CD4-positive, CD25-positive, alpha-beta regulatory T cell (primary cell): ENCODE measurements around the gene UST. TPM values are rescaled to one million over a fixed set of nuclear protein-coding genes. Genes with fewer than 3 reads are reported as not detected.

Experiments
- ATAC-seq, 2 donors: fragments of 150-1000 bp; cut with Tn5 transposase; one replicate each; pipeline ENCODE4 v1.10.0; 2021; ENCODE audit warnings: low read depth in 2 of 2, moderate number of reproducible peaks in 2 of 2, moderate library complexity in 1 of 2
- DNase-seq, 3 donors: peaks; one replicate each; pipeline versions ENCODE4 v3.0.0 to v3.0.0-alpha.2; 2012 to 2022; ENCODE audit warnings: mixed read lengths in 1 of 3
- H3K27ac ChIP-seq: one replicate; pipeline ENCODE4 v1.7.0; 2013; ENCODE audit warnings: mild to moderate bottlenecking, low read length; ENCODE audit not compliant: insufficient read depth, poor library complexity, severe bottlenecking
- H3K27me3 ChIP-seq: one replicate; pipeline ENCODE4 v1.7.0; 2013; ENCODE audit warnings: low read length; ENCODE audit not compliant: control insufficient read depth, insufficient read depth
- H3K36me3 ChIP-seq: one replicate; pipeline ENCODE4 v1.7.0; 2013; ENCODE audit warnings: mild to moderate bottlenecking, low read length, moderate library complexity; ENCODE audit not compliant: control insufficient read depth, insufficient read depth
- H3K4me1 ChIP-seq: 2 replicates; pipeline ENCODE4 v1.7.0; 2013; ENCODE audit warnings: mild to moderate bottlenecking, low read length; ENCODE audit not compliant: insufficient read depth, control insufficient read depth, poor library complexity, severe bottlenecking
- H3K4me3 ChIP-seq: one replicate; pipeline ENCODE4 v1.7.0; 2013; ENCODE audit warnings: low read depth, mild to moderate bottlenecking, low read length, moderate library complexity
- H3K9me3 ChIP-seq, 2 experiments: 1 replicate in 1 of 2; 2 replicates in 1 of 2; pipeline ENCODE4 v1.7.0; 2013; ENCODE audit warnings: low read length in 2 of 2, mild to moderate bottlenecking in 1 of 2, moderate library complexity in 1 of 2; ENCODE audit not compliant: control insufficient read depth in 2 of 2
- H3K27ac Mint-ChIP-seq, 3 donors: one replicate each; pipeline ENCODE4 v1.8.0; 2020 to 2022; ENCODE audit warnings: mild to moderate bottlenecking in 3 of 3, mixed read lengths in 3 of 3, moderate library complexity in 2 of 3
- H3K27me3 Mint-ChIP-seq: one replicate; pipeline ENCODE4 v1.8.0; 2022; ENCODE audit warnings: mild to moderate bottlenecking, mixed read lengths
- H3K36me3 Mint-ChIP-seq: one replicate; pipeline ENCODE4 v1.8.0; 2020; ENCODE audit warnings: mixed read lengths
- H3K4me1 Mint-ChIP-seq, 4 donors: one replicate each; pipeline ENCODE4 v1.8.0; 2020 to 2022; ENCODE audit warnings: mixed read lengths in 4 of 4, mild to moderate bottlenecking in 1 of 4
- H3K4me3 Mint-ChIP-seq, 4 donors: one replicate each; pipeline ENCODE4 v1.8.0; 2020 to 2022; ENCODE audit warnings: mild to moderate bottlenecking in 4 of 4, mixed read lengths in 4 of 4, moderate library complexity in 3 of 4
- H3K9me3 Mint-ChIP-seq, 7 donors: one replicate each; pipeline ENCODE4 v1.8.0; 2020 to 2022; ENCODE audit warnings: mixed read lengths in 7 of 7, mild to moderate bottlenecking in 3 of 7, moderate library complexity in 2 of 7
- polyA plus RNA-seq, 4 donors: library from polyadenylated mRNA; unstranded; fragments of 300-500 nt; fragmentation: Illumina TruSeq; gene quantifications; one replicate each; pipeline ENCODE4 v1.2.3, GENCODE V29; 2021
- total RNA-seq: library from RNA; stranded (reverse); gene quantifications from one replicate; pipeline ENCODE4 v1.2.3, GENCODE V29; 2022

Gene UST
- total and polyA plus RNA-seq, 5 donors from 2014 or later = 1.1 to 2.9 (median 2.5) TPM

- H3K4me3 Mint-ChIP-seq = peak overlapping the region in 2 of 4 donors; percentile 2 to 39
- ATAC-seq = peak; percentile 52 to 68
- H3K4me1 ChIP-seq = peaks cover 47% of the 10 kb centered on the region
- peaks cover 3% of the 10 kb centered on the region for H3K36me3 Mint-ChIP-seq
- peak in 2 of 3 donors; percentile 28 to 61 for DNase-seq
- no peaks in the 10 kb centered on the region for H3K36me3 ChIP-seq
- no peaks in the 10 kb centered on the region for H3K9me3 ChIP-seq
- H3K9me3 Mint-ChIP-seq = no peaks in the 10 kb centered on the region
- peak overlapping the region; percentile 27 for H3K4me3 ChIP-seq
- H3K27ac Mint-ChIP-seq = peak overlapping the region in 2 of 3 donors; percentile 19 to 77
- no peaks in the 10 kb centered on the region for H3K27me3 Mint-ChIP-seq
- no peak overlapping the region for H3K27ac ChIP-seq
- H3K27me3 ChIP-seq = no peaks in the 10 kb centered on the region
- peaks cover 36 to 62% (median 51%) of the 10 kb centered on the region in 4 donors for H3K4me1 Mint-ChIP-seq
Measured at GRCh38 chr6:149045404-149045803, 298.6 kb downstream of the UST start.

GRCh38 chr6:149046164-149046821, 299.5 kb downstream of the UST start:
- H3K4me1 Mint-ChIP-seq = peaks cover 36 to 71% (median 55%) of the 10 kb centered on the region in 4 donors
- H3K27me3 ChIP-seq = no peaks in the 10 kb centered on the region

GRCh38 chr6:149046822-149047246, 300.0 kb downstream of the UST start:
- Histone ChIP-seq H3K27ac (no peak overlapping the region), H3K4me1 (peaks cover 47% of the 10 kb centered on the region), H3K4me3 (peak overlapping the region; percentile 60), H3K27me3 (no peaks in the 10 kb centered on the region), H3K9me3 (no peaks in the 10 kb centered on the region), H3K36me3 (no peaks in the 10 kb centered on the region)
- DNase-seq (peak in 2 of 3 donors; percentile 22 to 61), ATAC-seq (peak in 1 of 2 donors; percentile 30)
- H3K4me1 Mint-ChIP-seq = peaks cover 36 to 77% (median 55%) of the 10 kb centered on the region in 4 donors
- no peaks in the 10 kb centered on the region for H3K27me3 Mint-ChIP-seq
- no peaks in the 10 kb centered on the region for H3K36me3 Mint-ChIP-seq
- peak overlapping the region; percentile 8 to 69 (median 52) for H3K4me3 Mint-ChIP-seq
- H3K27ac Mint-ChIP-seq = peak overlapping the region in 2 of 3 donors; percentile 80 to 92
- no peaks in the 10 kb centered on the region for H3K9me3 Mint-ChIP-seq

More at GRCh38 chr6:149046164-149046821, 299.5 kb downstream of the UST start:
- Histone ChIP-seq H3K4me1 (peaks cover 47% of the 10 kb centered on the region), H3K9me3 (no peaks in the 10 kb centered on the region), H3K4me3 (peak overlapping the region; percentile 60), H3K27ac (no peak overlapping the region), H3K36me3 (no peaks in the 10 kb centered on the region)
- H3K27me3 Mint-ChIP-seq = no peaks in the 10 kb centered on the region
- H3K4me3 Mint-ChIP-seq = peak overlapping the region in 3 of 4 donors; percentile 47 to 69 (median 56)
- peak overlapping the region in 2 of 3 donors; percentile 80 to 92 for H3K27ac Mint-ChIP-seq
- H3K36me3 Mint-ChIP-seq = peaks cover 3% of the 10 kb centered on the region
- H3K9me3 Mint-ChIP-seq = no peaks in the 10 kb centered on the region
- ATAC-seq = no peak
- DNase-seq = no peak

- no peak overlapping the region for H3K4me3 ChIP-seq
- H3K27ac Mint-ChIP-seq = peak overlapping the region in 1 of 3 donors; percentile 71
- H3K4me1 Mint-ChIP-seq = peaks cover 42 to 87% (median 63%) of the 10 kb centered on the region in 4 donors
- no peaks in the 10 kb centered on the region for H3K36me3 ChIP-seq
- no peak for ATAC-seq
- peaks cover 3% of the 10 kb centered on the region for H3K36me3 Mint-ChIP-seq
- H3K4me1 ChIP-seq = peaks cover 53% of the 10 kb centered on the region
- no peaks in the 10 kb centered on the region for H3K27me3 ChIP-seq
- H3K9me3 ChIP-seq = no peaks in the 10 kb centered on the region
- H3K4me3 Mint-ChIP-seq = peak overlapping the region in 1 of 4 donors; percentile 54
- DNase-seq = no peak
- peaks cover 0 to 2% (median 0%) of the 10 kb centered on the region in 7 donors for H3K9me3 Mint-ChIP-seq
- H3K27ac ChIP-seq = no peak overlapping the region
- no peaks in the 10 kb centered on the region for H3K27me3 Mint-ChIP-seq
Measured at GRCh38 chr6:149049230-149049629, 302.4 kb downstream of the UST start.

GRCh38 chr6:149050160-149050559, 303.3 kb downstream of the UST start:
- Mint-ChIP-seq H3K9me3 (peaks cover 0 to 2% (median 0%) of the 10 kb centered on the region in 7 donors), H3K4me1 (peaks cover 34 to 77% (median 59%) of the 10 kb centered on the region in 4 donors), H3K36me3 (peaks cover 3% of the 10 kb centered on the region), H3K27ac (no peak overlapping the region), H3K27me3 (no peaks in the 10 kb centered on the region), H3K4me3 (no peak overlapping the region)
- Histone ChIP-seq H3K27me3 (no peaks in the 10 kb centered on the region), H3K36me3 (no peaks in the 10 kb centered on the region), H3K4me1 (peaks cover 44% of the 10 kb centered on the region), H3K4me3 (no peak overlapping the region), H3K9me3 (no peaks in the 10 kb centered on the region), H3K27ac (no peak overlapping the region)
- no peak for DNase-seq
- ATAC-seq = no peak

DNA sequence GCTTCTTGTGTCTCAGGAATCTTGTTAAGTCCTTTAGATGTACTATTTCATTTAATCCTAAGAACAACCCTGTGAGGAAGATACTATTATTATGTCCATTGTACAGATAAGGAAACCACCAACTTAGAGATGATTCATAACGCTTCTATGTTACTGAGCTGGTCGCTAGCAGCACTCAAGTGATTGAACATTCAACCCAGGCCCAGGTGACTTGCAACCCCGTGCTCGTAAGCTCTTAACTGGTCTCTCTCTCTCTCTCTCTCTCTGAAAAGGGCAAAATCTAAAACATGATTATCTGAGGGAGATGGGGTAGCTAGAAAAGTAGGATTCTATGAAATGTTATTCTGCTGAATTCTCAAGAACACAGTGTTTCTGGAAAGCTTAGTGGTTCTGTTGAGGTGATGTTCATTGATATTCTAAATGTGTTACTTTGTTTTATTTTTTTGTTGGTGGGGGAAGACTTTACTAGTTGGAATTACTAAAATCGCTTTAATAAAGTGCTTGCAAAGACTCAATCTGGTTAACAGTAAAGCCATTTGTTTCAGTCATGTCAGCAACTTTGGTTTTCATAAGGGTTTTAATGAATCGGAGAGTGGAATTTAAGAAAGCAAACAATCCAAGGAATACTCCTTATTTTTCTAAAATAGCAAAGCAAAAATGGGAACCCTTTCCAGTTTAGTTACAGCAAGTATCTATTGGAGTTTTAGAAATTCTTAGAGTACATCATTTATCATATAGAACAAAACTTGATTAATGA, 305.7 kb downstream of the UST start:
- Histone ChIP-seq H3K27me3 (no peaks in the 10 kb centered on the region), H3K36me3 (no peaks in the 10 kb centered on the region), H3K27ac (peak overlapping the region; percentile 34), H3K4me3 (peak overlapping the region; percentile 11), H3K9me3 (no peaks in the 10 kb centered on the region), H3K4me1 (peaks cover 21% of the 10 kb centered on the region)
- DNase-seq (peak in 1 of 3 donors; percentile 86), ATAC-seq (peak; percentile 88 to 92)
- Mint-ChIP-seq H3K4me1 (peaks cover 21 to 58% (median 36%) of the 10 kb centered on the region in 4 donors), H3K27me3 (no peaks in the 10 kb centered on the region), H3K36me3 (peaks cover 3% of the 10 kb centered on the region), H3K4me3 (peak overlapping the region in 2 of 4 donors; percentile 17 to 79), H3K9me3 (peaks cover 0 to 2% (median 0%) of the 10 kb centered on the region in 7 donors), H3K27ac (peak overlapping the region; percentile 28 to 84 (median 70))

DNA sequence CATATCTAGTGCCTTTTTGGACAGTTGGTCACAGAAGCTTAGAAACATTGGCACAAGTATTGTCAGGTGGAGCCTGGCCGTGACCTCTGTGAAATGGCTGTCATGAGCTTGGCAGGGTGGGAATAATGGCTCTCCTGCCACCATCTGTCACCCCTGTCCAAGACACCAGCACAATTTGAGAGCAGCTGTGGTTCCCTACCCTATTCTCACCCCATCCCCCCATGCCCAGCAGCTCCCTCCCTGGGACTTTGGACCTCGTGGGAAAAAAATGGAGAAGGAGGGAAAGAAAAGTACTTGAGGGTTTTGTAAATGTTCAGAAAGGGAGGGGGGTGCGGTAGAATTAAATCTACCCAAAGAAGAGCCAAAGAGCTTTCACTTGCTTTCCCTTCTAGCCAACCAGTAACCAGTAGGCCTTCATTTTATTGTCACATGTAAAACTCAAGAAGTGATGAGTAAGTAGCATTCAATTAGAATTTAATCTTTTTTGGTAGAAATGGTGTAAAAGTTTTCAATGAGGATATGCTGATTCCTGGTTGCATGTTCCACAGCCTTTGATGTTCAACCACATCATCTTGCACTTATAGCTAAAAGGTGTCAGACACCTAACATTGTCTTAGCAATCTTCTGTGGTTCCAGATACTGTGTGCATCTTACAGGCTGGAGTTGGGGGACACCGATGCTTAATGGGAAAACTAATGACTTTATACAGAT, 307.2 kb downstream of the UST start:
- H3K27me3 ChIP-seq = no peaks in the 10 kb centered on the region
- H3K4me3 Mint-ChIP-seq = peak overlapping the region in 1 of 4 donors; percentile 18
- peak overlapping the region; percentile 2 to 79 (median 79) for H3K27ac Mint-ChIP-seq
- peaks cover 3% of the 10 kb centered on the region for H3K36me3 Mint-ChIP-seq
- no peaks in the 10 kb centered on the region for H3K36me3 ChIP-seq
- peaks cover 21 to 44% (median 31%) of the 10 kb centered on the region in 4 donors for H3K4me1 Mint-ChIP-seq
- H3K4me1 ChIP-seq = peaks cover 16% of the 10 kb centered on the region
- no peak for DNase-seq
- ATAC-seq = no peak
- no peak overlapping the region for H3K4me3 ChIP-seq
- no peaks in the 10 kb centered on the region for H3K9me3 ChIP-seq
- peaks cover 0 to 2% (median 0%) of the 10 kb centered on the region in 7 donors for H3K9me3 Mint-ChIP-seq
- H3K27ac ChIP-seq = no peak overlapping the region
- H3K27me3 Mint-ChIP-seq = no peaks in the 10 kb centered on the region
